ENCODE measurements around the gene BRIP1.

Gene BRIP1

DNA sequence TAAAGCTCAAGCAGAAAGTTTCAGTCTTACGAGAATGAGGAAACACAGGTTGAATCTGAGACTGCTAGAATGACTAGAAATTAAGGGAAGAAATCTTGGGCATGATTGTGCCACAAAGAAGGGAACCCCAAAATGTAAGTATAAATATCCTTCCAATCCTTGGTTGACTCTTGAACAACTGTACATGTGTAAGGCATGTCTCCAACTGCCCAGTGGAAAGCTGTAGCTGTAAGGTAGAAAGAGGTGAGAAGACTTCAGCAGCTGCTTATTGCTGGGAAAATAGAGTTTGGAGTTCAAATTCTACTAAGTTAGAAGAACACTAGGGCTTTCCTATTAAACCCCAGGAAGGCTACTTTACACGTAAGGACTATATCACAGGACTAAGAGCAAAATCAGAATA is 212.6 kb downstream of the BRIP1 start:
- no peak for DNase-seq

- DNase-seq, result no peak
Observed at GRCh38 chr17:61648587-61648986, 214.7 kb downstream of the BRIP1 start.

DNA sequence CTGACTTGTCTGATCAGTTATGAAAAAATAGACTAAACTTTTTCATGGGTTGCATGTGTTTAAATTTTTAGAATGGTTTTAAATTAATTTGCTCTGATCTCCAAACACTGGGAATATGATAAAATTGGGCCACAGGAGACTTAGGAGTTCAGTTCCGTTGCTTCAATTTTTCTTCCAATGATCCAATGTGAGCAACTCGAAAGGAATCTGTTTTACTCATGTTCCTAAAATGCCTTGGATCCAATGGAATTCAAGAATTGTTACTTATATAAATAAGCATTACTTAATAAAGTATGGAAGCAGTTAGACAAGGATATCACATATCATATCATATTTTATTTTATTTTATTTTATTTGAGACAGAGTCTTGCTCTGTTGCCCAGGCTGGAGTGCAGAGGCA is 216.3 kb downstream of the BRIP1 start:
- no peak for DNase-seq

DNA sequence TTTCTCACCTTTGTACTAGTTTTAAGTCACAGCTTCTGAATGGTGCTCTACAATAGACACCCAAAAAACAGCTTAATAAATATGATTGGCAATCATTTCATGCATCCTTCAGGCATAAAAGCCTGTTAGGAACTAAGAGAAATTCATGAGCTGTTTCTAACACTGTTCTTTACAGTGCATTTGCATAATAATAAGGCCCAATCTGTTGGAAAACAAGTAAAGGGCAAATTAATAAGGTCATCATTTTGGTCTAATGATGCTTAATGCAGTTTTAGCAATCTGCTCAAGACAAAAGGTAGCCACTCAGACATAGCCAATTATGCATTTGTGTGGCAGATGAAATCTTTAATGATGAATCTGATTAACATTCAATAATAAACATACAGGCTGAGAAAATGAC is 216.8 kb downstream of the BRIP1 start:
- no peak for DNase-seq

DNA sequence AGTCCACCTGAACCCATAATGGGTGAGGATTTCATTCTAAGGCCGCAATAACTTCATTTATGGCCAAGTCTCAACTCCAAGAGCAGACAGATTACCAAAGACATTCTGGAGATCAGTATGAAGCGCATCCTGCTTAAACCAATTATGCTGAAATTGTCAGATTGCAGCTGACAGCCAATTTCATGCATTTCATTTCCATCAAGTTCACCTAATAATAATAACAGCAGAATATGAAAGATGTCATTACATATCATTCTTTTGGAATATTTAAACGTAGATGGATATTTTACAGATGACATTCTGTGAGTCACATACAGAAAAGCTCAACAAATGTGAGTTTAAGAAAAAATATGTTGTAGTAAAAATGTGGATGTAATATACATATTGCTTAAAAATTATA is 217.4 kb downstream of the BRIP1 start:
- DNase-seq, result no peak

GRCh38 chr17:61644800-61645774 is 218.2 kb downstream of the BRIP1 start:
- no peak for DNase-seq

DNA sequence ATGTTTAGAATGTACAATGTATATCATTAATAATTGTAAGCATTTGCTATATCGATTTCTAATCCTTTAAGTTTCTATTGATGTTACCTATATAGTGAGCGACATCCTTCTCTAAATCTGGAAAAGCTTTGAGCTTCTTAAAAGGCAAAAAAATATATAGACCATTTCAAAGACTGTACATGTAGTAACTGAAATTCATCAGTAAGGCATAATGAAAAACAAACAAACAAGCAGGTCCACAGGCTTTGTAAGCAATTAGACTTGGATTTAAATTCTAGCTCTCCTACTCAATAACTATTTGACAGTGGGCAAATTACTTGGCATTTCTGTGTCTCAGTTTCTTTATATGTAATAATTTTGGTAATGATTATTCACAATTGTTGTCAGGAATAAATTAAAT is 220.6 kb downstream of the BRIP1 start:
- no peak for DNase-seq

DNA sequence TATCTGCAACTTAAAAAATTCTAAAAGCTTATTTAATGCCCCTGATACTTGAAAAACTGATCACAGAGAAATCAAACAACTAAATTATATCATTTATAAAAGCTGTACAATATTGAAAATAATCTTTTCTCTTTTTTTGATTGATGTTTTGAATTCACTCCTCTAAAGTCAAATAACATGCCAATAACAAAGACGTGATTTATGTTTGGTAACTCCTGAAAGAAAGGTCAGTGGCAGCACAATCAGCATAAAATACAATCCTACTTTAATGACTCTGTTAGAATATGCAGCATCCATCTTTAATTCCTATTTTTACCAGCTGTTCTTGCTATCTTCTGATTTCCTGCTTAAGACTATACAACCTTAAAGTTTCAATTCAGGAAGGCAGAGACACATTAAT is 221.6 kb downstream of the BRIP1 start:
- no peak for DNase-seq

DNA sequence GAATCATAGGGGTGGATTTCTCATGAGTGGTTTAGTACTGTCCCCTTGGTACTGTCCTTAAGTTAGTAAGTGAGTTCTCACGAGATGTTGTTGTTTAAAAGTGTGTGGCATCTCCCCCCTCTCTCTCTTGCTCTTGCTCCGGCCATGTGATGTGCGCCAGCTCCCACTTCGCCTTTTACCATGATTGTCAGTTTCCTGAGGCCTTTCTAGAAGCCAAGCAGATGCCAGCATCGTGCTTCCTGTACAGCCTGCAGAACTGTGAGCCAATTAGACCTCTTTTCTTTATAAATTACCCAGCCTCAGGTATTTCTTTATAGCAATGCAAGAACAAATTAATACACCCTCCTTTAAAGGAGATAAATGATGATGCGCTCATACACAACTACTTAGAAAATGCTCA is 222.2 kb downstream of the BRIP1 start:
- DNase-seq, result no peak

- no peak for DNase-seq
Observed at GRCh38 chr17:61639818-61640217, 223.5 kb downstream of the BRIP1 start.

DNA sequence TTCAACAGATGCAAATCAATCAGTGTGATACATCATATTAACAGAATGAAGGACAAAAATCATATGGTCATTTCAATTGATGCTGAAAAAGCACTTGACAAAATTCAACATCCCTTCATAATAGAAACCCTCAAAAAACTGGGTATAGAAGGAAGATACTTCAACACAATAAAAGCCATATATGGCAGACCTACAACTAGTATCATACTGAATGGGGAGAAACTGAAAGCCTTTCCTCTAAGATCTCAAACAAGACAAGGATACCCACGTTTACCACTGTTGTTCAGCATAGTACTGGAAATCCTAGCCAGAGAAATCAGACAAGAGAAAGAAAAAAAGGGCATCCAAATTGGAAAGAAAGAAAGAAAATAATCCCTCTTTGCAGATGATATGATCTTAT is 225.2 kb downstream of the BRIP1 start:
- DNase-seq, result no peak

GRCh38 chr17:61635913-61636432 is 227.4 kb downstream of the BRIP1 start:
- peak; percentile 32 for DNase-seq

DNA sequence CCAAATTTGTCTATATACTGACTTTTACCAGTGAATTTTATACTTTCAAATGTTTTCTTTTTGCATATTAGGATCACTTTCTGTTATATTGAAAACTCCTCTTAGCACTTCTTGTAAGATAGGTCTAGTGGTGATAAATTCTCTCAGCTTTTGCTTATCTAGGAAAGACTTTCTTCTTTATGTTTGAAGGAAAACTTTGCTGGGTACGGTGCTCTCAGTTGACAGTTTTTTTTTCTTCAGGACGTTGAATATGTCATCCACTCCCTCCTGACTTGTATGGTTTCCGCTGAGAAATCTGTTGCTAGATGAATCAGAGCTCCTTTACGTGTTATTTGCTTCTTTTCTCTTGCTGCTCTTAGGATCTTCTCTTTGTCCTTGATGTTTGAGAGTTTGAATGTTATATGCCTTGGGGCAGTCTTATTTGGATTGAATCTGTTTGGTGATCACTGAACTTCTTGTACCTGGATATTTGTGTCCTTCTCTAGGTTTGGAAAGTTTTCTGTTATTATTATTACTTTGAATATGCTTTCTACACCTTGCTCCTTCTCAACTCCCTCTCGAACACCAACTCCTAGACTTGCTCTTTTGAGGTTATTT is 228.3 kb downstream of the BRIP1 start:
- DNase-seq, result no peak

- no peak for DNase-seq
Observed at GRCh38 chr17:61634011-61634539, 229.3 kb downstream of the BRIP1 start.

DNA sequence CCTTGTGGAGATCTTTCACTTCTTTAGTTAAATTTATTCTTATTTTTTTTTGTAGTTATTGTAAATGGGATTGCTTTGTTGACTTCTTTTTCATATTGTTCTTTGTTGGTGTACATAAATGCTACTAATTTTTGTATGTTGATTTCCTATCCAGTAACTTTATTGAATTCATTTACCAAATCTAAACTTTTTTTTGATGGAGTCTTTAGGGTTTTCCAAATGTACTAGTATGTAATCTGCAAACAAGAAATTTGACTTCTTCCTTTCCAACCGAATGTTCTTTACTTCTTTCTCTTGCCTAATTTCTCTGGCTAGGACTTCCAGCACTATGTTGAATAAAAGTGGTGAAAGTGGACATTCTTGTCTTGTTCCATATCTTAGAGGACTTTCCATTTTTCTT is 230.5 kb downstream of the BRIP1 start:
- no peak for DNase-seq

DNA sequence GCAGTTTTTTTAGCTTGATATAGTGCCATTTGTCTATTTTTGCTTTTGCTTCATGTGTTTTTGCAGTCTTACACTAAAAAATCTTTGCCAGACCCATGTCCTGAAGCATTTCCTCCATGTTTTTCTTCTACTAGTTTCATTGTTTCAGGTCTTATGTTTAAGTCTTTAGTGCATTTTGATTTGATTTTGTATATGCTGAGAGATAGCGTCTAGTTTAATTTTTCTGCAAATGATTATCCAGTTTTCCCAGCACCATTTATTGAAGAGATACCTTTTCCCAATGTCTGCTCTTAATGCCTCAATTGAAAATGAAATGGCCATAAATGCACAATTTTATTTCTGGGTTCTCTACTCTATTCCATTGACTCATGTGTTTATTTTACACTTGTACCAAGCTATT is 231.5 kb downstream of the BRIP1 start:
- no peak for DNase-seq

All from activated gamma-delta T cell treated with Interleukin-2 at 50 U/mL for 16 hours (primary cell).